Neural cell (in vitro differentiated cells): ENCODE results near the gene CCNK. TPM values are rescaled to one million over a fixed set of nuclear protein-coding genes. Genes with fewer than 3 reads are reported as not detected.

ENCODE experiments used
- H2AFZ ChIP-seq: fragments of 200-600, 300-800 bp; sonication (generic), shearing (Covaris generic); 2 replicates; pipeline ENCODE4 v1.6.0; 2014; ENCODE audit warnings: low read depth, mild to moderate bottlenecking, antibody characterized with exemption, low read length, moderate library complexity
- H3F3A ChIP-seq: fragments of 200-600 bp; shearing (Covaris generic); 2 replicates; pipeline ENCODE4 v1.6.1; 2016; ENCODE audit warnings: mild to moderate bottlenecking, moderate library complexity, mixed read lengths, antibody characterized with exemption, low read length; ENCODE audit not compliant: insufficient read depth, poor library complexity, severe bottlenecking
- H3K27ac ChIP-seq: fragments of 200-600, 300-800 bp; sonication (generic), shearing (Covaris generic); 2 replicates; pipeline ENCODE4 v1.5.1; 2014; ENCODE audit warnings: mild to moderate bottlenecking, low read length, moderate library complexity
- H3K27me3 ChIP-seq: fragments of 300-800, 200-600 bp; sonication (generic), shearing (Covaris generic); 2 replicates; pipeline ENCODE4 v1.6.0; 2014; ENCODE audit warnings: mild to moderate bottlenecking, low read depth, low read length, moderate library complexity; ENCODE audit not compliant: insufficient read depth
- H3K36me3 ChIP-seq: fragments of 300-800, 200-600 bp; sonication (generic), shearing (Covaris generic); 2 replicates; pipeline ENCODE4 v1.5.1; 2014; ENCODE audit warnings: mild to moderate bottlenecking, antibody characterized with exemption, low read length, moderate library complexity; ENCODE audit not compliant: insufficient read depth
- H3K4me2 ChIP-seq: fragments of 300-800, 200-600 bp; sonication (generic), shearing (Covaris generic); 2 replicates; pipeline ENCODE4 v1.6.0; 2014; ENCODE audit warnings: mild to moderate bottlenecking, low read length
- H3K4me3 ChIP-seq: fragments of 300-800, 200-600 bp; sonication (generic), shearing (Covaris generic); 2 replicates; pipeline ENCODE4 v1.5.1; 2014; ENCODE audit warnings: mild to moderate bottlenecking, low read length, moderate library complexity
- H3K79me2 ChIP-seq: fragments of 200-600 bp; shearing (Covaris generic); replicated peaks from 2 replicates; pipeline ENCODE4 v1.6.0; 2014; ENCODE audit warnings: mild to moderate bottlenecking, low read length, moderate library complexity; ENCODE audit not compliant: insufficient read depth
- H3K9ac ChIP-seq: fragments of 300-800, 200-600 bp; sonication (generic), shearing (Covaris generic); 2 replicates; pipeline ENCODE4 v1.6.1; 2016; ENCODE audit warnings: mild to moderate bottlenecking, low read length, mixed read lengths
- H3K9me2 ChIP-seq: fragments of 200-600 bp; shearing (Covaris generic); 2 replicates; pipeline ENCODE4 v1.6.1; 2016; ENCODE audit warnings: mild to moderate bottlenecking, low read length, mixed read lengths; ENCODE audit not compliant: insufficient read depth
- H3K9me3 ChIP-seq: fragments of 200-600, 300-800 bp; sonication (generic), shearing (Covaris generic); 2 replicates; pipeline ENCODE4 v1.6.1; 2016; ENCODE audit warnings: mild to moderate bottlenecking, mixed run types, low read length, moderate library complexity, mixed read lengths
- H4K20me1 ChIP-seq: fragments of 200-600 bp; shearing (Covaris generic); 2 replicates; pipeline ENCODE4 v1.6.1; 2016; ENCODE audit warnings: mild to moderate bottlenecking, mixed run types; ENCODE audit not compliant: insufficient read depth
- CTCF ChIP-seq: fragments of 450-650 bp; IDR thresholded peaks from 2 replicates; pipeline ENCODE4 v1.5.1; 2014; ENCODE audit warnings: antibody characterized with exemption, mild to moderate bottlenecking, moderate library complexity; ENCODE audit not compliant: poor library complexity, severe bottlenecking
- EZH2 ChIP-seq: fragments of 200-600, 300-800 bp; shearing (Covaris generic), sonication (generic); IDR thresholded peaks from 2 replicates; pipeline ENCODE4 v1.6.1; 2014; ENCODE audit warnings: antibody characterized with exemption, low read length, borderline replicate concordance, mild to moderate bottlenecking; ENCODE audit not compliant: insufficient read depth, poor library complexity, severe bottlenecking
- MXI1 ChIP-seq: fragments of 450-650 bp; conservative IDR thresholded peaks from 2 replicates; pipeline ENCODE4 v1.6.1; 2014; ENCODE audit warnings: antibody characterized with exemption, mild to moderate bottlenecking; ENCODE audit not compliant: poor library complexity, severe bottlenecking
- RAD21 ChIP-seq: fragments of 450-650 bp; conservative IDR thresholded peaks from 2 replicates; pipeline ENCODE4 v1.6.1; 2014; ENCODE audit warnings: antibody characterized with exemption, mild to moderate bottlenecking, moderate library complexity
- REST ChIP-seq: IDR thresholded peaks from 2 replicates; pipeline ENCODE4 v1.6.1; 2012; ENCODE audit warnings: borderline replicate concordance
- SMC3 ChIP-seq: fragments of 450-650 bp; conservative IDR thresholded peaks from 2 replicates; pipeline ENCODE4 v1.6.1; 2014; ENCODE audit warnings: antibody characterized with exemption, mild to moderate bottlenecking, moderate library complexity; ENCODE audit not compliant: poor library complexity
- TAF1 ChIP-seq: IDR thresholded peaks from 2 replicates; pipeline ENCODE4 v1.6.1; 2012; ENCODE audit warnings: low read depth
- polyA plus RNA-seq: library from polyadenylated mRNA; depleted of rRNA; stranded (reverse); fragments of >200 nt; gene quantifications from 2 replicates; pipeline ENCODE4 v1.2.3, GENCODE V29; 2014

The CCNK gene
- polyA plus RNA-seq, 1 donor from 2014 or later: 11.2 TPM

GRCh38 chr14:99462210-99462609 is 19.0 kb upstream of the CCNK start:
- TF ChIP-seq RAD21 (no peak), CTCF (no peak), SMC3 (no peak), MXI1 (no peak), EZH2 (no peak), TAF1 (no peak)
- H3K79me2 ChIP-seq: no peaks in the 10 kb centered on the region
- H3K27ac ChIP-seq: no peak overlapping the region
- H3K9me3 ChIP-seq: no peaks in the 10 kb centered on the region
- no peaks in the 10 kb centered on the region for H4K20me1 ChIP-seq
- no peaks in the 10 kb centered on the region for H3K36me3 ChIP-seq
- no peak overlapping the region for H3K4me3 ChIP-seq
- H3K4me2 ChIP-seq: no peak overlapping the region
- no peak overlapping the region for H2AFZ ChIP-seq
- no peaks in the 10 kb centered on the region for H3K9me2 ChIP-seq
- H3F3A ChIP-seq: no peaks in the 10 kb centered on the region
- no peak overlapping the region for H3K9ac ChIP-seq
- H3K27me3 ChIP-seq: no peaks in the 10 kb centered on the region

- no peak overlapping the region for H3K4me2 ChIP-seq
- no peaks in the 10 kb centered on the region for H4K20me1 ChIP-seq
- TF ChIP-seq REST (no peak), RAD21 (no peak), SMC3 (no peak), TAF1 (no peak), CTCF (no peak), EZH2 (no peak)
- H3K27me3 ChIP-seq: no peaks in the 10 kb centered on the region
- no peaks in the 10 kb centered on the region for H3F3A ChIP-seq
- no peak overlapping the region for H3K4me3 ChIP-seq
- no peak overlapping the region for H3K9ac ChIP-seq
- H2AFZ ChIP-seq: no peak overlapping the region
- H3K36me3 ChIP-seq: no peaks in the 10 kb centered on the region
- no peaks in the 10 kb centered on the region for H3K9me2 ChIP-seq
- peaks cover 12% of the 10 kb centered on the region for H3K79me2 ChIP-seq
- H3K9me3 ChIP-seq: no peaks in the 10 kb centered on the region
- H3K27ac ChIP-seq: no peak overlapping the region
These were observed 17.2 kb upstream of the CCNK start for GRCh38 chr14:99463974-99464373.
